ENCODE results near the gene PRPF19.

The PRPF19 gene

GRCh38 chr11:60906132-60906972, at the start of gene PRPF19:
PRPF19 (minus strand) TSS chr11:60906585; CDS start chr11:60906382, 203 bp downstream.
- TF ChIP-seq, protein P1, sequence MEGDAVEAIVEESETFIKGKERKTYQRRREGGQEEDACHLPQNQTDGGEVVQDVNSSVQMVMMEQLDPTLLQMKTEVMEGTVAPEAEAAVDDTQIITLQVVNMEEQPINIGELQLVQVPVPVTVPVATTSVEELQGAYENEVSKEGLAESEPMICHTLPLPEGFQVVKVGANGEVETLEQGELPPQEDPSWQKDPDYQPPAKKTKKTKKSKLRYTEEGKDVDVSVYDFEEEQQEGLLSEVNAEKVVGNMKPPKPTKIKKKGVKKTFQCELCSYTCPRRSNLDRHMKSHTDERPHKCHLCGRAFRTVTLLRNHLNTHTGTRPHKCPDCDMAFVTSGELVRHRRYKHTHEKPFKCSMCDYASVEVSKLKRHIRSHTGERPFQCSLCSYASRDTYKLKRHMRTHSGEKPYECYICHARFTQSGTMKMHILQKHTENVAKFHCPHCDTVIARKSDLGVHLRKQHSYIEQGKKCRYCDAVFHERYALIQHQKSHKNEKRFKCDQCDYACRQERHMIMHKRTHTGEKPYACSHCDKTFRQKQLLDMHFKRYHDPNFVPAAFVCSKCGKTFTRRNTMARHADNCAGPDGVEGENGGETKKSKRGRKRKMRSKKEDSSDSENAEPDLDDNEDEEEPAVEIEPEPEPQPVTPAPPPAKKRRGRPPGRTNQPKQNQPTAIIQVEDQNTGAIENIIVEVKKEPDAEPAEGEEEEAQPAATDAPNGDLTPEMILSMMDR (IDR thresholded peaks at IDR 0.05; ENCODE audit: extremely low read depth, insufficient read depth, missing control alignments) = no peak
- peak; percentile 99 for DNase-seq (ENCODE audit: low spot score)
- in situ Hi-C loops (cut with MboI; ENCODE audit: low pct_unique_long_range_greater_than_20kb, low sequenced_read_pairs, unreplicated experiment) = no loop called here

DNA sequence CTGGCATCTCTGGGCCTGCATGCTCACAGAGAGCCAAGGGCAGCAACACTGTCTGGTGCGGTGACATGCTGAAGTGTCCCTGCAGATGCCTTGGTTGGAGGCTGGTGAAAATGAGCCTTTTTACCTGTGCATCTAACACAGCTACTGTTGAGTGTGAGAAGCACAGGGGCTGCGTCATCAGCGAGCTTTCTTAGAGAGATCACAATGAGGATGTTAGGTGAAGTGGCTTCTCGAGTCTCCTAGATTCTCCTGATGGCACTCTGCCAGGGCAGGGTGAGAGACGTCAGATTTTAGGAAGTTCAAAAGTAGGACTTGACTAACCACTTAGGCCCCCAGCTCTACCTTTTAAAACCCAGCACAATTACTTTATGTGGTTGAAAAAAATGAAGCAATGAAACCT, 49.2 kb upstream of the PRPF19 start:
- DNase-seq (ENCODE audit: low spot score) = no peak
- in situ Hi-C loops (cut with MboI; ENCODE audit: low pct_unique_long_range_greater_than_20kb, low sequenced_read_pairs, unreplicated experiment) = no loop called here
- TF ChIP-seq, protein P1 (IDR thresholded peaks at IDR 0.05; ENCODE audit: extremely low read depth, insufficient read depth, missing control alignments) = no peak

- DNase-seq (ENCODE audit: low spot score) = no peak
- in situ Hi-C loops (cut with MboI; ENCODE audit: low pct_unique_long_range_greater_than_20kb, low sequenced_read_pairs, unreplicated experiment) = no loop called here
- TF ChIP-seq, protein P1 (IDR thresholded peaks at IDR 0.05; ENCODE audit: extremely low read depth, insufficient read depth, missing control alignments) = no peak
Measured at GRCh38 chr11:60954421-60954820, 48.0 kb upstream of the PRPF19 start.

DNA sequence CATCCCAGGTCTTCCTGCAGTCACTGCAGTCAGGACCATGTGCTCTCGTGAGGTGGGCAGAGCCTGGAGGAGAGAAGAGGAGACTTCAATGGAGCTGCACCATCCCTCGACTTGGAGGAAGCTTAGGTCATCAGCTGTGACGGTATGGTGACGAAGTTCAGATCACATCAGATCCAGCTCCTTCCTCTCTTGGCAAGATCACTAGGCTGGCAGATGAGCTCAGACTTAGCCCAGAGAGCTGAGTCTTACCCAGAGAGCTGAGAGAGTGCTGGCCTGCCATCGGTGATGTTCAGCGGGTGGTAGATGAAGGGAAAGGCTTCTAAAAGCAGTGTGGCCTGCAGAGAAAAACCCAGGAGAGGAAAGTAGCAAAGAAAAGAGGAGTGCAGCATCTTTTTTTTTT, 47.4 kb upstream of the PRPF19 start:
- DNase-seq (ENCODE audit: low spot score) = no peak
- in situ Hi-C loops (cut with MboI; ENCODE audit: low pct_unique_long_range_greater_than_20kb, low sequenced_read_pairs, unreplicated experiment) = no loop called here
- TF ChIP-seq, protein P1 (IDR thresholded peaks at IDR 0.05; ENCODE audit: extremely low read depth, insufficient read depth, missing control alignments) = no peak

DNA sequence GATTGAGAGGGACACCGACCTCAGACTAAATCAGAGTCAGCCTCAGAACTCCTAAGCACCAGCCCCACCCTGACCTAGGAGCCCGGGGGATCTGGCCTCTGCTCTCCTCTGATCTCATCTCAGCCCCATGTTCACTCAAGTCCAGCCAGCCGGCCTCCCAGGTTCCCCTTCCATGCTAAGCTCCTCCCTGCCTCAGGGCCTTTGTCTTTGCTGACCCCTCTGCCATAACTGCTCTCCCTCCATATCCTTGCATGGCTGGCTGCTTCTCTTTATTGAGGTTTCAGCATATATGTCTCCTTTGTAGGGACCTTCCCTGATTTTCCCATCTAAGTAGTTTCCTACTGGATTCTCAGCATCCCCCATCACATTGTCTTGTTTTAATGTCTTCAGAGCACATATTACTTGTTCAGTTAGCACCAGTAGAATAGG, 46.4 kb upstream of the PRPF19 start:
- TF ChIP-seq, protein P1 (IDR thresholded peaks at IDR 0.05; ENCODE audit: extremely low read depth, insufficient read depth, missing control alignments) = no peak
- no peak for DNase-seq (ENCODE audit: low spot score)
- in situ Hi-C loops (cut with MboI; ENCODE audit: low pct_unique_long_range_greater_than_20kb, low sequenced_read_pairs, unreplicated experiment) = no loop called here

DNA sequence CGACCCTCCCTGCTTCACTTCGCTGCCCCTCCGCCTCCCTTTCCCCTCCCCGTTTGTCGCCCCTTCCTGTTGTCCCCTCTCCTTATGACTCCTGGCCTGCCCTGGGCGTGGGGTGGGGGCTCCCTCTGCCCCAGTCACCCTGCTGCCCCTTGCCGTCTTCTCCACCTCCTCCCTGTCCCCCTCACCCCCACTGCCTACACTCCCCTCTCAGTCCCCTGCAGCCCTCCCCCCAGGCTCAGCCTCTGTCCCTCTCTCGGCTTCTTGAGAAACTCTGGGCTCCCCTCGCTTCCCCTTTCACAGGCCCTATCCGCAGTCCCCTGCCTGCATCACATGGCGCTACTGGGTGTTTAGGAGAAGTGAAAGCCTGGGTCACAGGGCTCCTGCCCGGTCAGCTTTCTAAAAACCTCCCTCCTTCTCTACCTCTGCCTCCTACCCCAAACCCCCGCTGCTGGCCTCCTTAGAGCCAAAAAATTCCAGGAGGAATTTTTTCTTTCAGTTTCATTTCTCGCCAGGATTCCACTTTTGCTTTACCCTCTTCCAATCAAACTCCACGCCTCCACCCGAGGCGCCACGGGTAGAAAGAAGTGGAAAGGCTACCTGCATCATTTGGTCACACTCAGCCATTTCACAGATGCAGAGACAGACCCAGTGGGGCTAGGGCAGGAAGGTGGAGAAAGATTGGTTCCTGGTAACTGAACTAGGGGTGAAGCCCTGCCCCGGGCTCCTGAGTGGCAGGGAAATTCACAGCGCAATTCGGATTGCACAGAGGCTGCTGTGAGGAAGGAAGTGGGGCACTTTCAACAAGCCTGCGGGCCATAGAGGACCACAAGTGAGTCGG, 45.7 kb upstream of the PRPF19 start, which contains the start of gene SLC15A3:
Gene SLC15A3, minus strand, starts transcription at position 273 of the 838 bp plus-strand sequence. CDS start 625 bp downstream, outside the sequence.
- DNase-seq (ENCODE audit: low spot score) = peak; percentile 86
- TF ChIP-seq, protein P1 (IDR thresholded peaks at IDR 0.05; ENCODE audit: extremely low read depth, insufficient read depth, missing control alignments) = no peak
- in situ Hi-C loops (cut with MboI; ENCODE audit: low pct_unique_long_range_greater_than_20kb, low sequenced_read_pairs, unreplicated experiment) = no loop called here

Measured in GM13977 (cell line).